GM12874 (cell line): Measurements from ENCODE around the gene STX16.

ENCODE experiments used
- CTCF ChIP-seq: IDR thresholded peaks from 2 replicates; pipeline ENCODE4 v1.5.1; 2011; ENCODE audit warnings: low read depth, mild to moderate bottlenecking, control low read depth, low read length, moderate library complexity; ENCODE audit not compliant: insufficient read depth

STX16 gene

GRCh38 chr20:58716476-58717277 is 65.6 kb downstream of the STX16 start:
- no peak for TF ChIP-seq CTCF

GRCh38 chr20:58717278-58718091 is 66.4 kb downstream of the STX16 start:
- no peak for TF ChIP-seq CTCF

GRCh38 chr20:58718121-58718563 is 67.1 kb downstream of the STX16 start:
- TF ChIP-seq CTCF = no peak

- no peak for TF ChIP-seq CTCF
Observed at GRCh38 chr20:58718729-58719128, 67.6 kb downstream of the STX16 start.

GRCh38 chr20:58719258-58719657 is 68.2 kb downstream of the STX16 start:
- no peak for TF ChIP-seq CTCF

GRCh38 chr20:58719971-58720371 is 68.9 kb downstream of the STX16 start:
- TF ChIP-seq CTCF = no peak

GRCh38 chr20:58720890-58721289 is 69.8 kb downstream of the STX16 start:
- no peak for TF ChIP-seq CTCF
